ENCODE data around the gene DOCK4. TPM values are rescaled to one million over a fixed set of nuclear protein-coding genes. Genes with fewer than 3 reads are reported as not detected.

Gene DOCK4
- total RNA-seq, 1 experiment from 2014 or later = 20.4 TPM

DNA sequence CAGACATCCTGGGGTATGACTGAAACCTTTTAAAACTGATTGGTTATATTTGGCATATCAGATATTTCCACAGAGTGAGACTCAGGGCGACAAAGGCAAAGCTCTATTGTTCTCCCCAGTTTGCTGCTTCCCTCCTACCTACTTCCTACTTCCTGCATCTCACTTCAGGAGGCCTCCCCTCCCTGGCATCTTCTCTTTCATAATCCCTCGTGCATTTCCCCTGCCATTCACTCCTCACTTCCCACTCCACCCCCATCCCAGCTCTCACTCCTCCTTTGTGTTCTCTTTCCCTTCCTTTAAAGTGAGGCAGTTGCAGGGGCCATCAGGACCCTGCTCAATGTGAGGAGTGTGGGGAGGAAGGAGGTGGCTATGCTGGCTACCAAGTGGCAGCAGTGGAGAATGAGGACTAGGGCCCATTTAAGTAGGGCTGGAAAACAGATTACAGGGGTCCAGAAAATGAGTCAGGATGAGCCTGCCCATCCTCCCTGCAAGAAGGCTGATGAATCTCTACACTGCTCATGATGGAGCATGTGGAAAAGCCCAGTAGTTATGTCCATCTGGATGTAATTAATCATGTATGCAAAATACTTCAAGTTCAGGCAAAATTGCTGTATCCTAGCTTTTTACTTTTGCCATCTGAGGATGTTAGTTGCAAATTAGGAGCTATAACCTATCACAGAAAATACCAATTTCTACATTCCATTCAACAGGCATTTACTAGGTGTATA lies 332.1 kb downstream of the DOCK4 start:
- H3K4me3 Mint-ChIP-seq = no peak overlapping the region
- H3K4me1 Mint-ChIP-seq = peaks cover 49% of the 10 kb centered on the region
- peak overlapping the region; percentile 89 for H3K27ac Mint-ChIP-seq
- ATAC-seq (peak; percentile 62), DNase-seq (ENCODE audit: low spot score) (no peak)
- POLR2A ChIA-PET = no interaction called here
- TF ChIP-seq, protein P1, sequence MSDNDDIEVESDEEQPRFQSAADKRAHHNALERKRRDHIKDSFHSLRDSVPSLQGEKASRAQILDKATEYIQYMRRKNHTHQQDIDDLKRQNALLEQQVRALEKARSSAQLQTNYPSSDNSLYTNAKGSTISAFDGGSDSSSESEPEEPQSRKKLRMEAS (CRISPR knock-in tag; IDR thresholded peaks at IDR 0.05) = no peak
- TF ChIP-seq ETV6 (CRISPR knock-in tag; IDR thresholded peaks at IDR 0.05) (peak; percentile 100), ZNF263 (CRISPR knock-in tag; IDR thresholded peaks at IDR 0.05; ENCODE audit: low read depth) (peak; percentile 76; the same call in 1 of the 2 replicates), EMX1 (CRISPR knock-in tag; IDR thresholded peaks at IDR 0.05) (no peak), TEAD1 (CRISPR knock-in tag; IDR thresholded peaks at IDR 0.05) (peak; percentile 66; the same call in 1 of the 2 replicates)
- H3K9me3 Mint-ChIP-seq = peaks cover 6% of the 10 kb centered on the region; the same call in 1 of the 2 replicates
- CTCF ChIA-PET = interaction anchor here (1.0 to 1.3 kb wide), 2 partner anchors 18 to 21 kb away, joined by 4 to 5 read pairs; no protein-coding TSS in a partner anchor
- peaks cover 15% of the 10 kb centered on the region for H3K36me3 Mint-ChIP-seq
- H3K27me3 Mint-ChIP-seq (ENCODE audit: low read depth) = no peaks in the 10 kb centered on the region

GRCh38 chr7:111873326-111873646 lies 332.9 kb downstream of the DOCK4 start:
- Mint-ChIP-seq H3K27ac (peak overlapping the region; percentile 92), H3K9me3 (peaks cover 6% of the 10 kb centered on the region; the same call in 1 of the 2 replicates), H3K36me3 (peaks cover 16% of the 10 kb centered on the region), H3K27me3 (ENCODE audit: low read depth) (no peaks in the 10 kb centered on the region), H3K4me1 (peaks cover 40% of the 10 kb centered on the region), H3K4me3 (no peak overlapping the region)
- POLR2A ChIA-PET = no interaction called here
- ATAC-seq (peak; percentile 64; the same call in 1 of the 2 replicates), DNase-seq (ENCODE audit: low spot score) (no peak)
- 0 out of 2 replicates have a peak, but pooled peaks have one; percentile 32 for TF ChIP-seq ZNF121 (CRISPR knock-in tag; IDR thresholded peaks at IDR 0.05)
- TF ChIP-seq SP1 (CRISPR knock-in tag; conservative IDR thresholded peaks at IDR 0.05) = no peak
- CTCF ChIA-PET = interaction anchor here (1.0 to 1.3 kb wide), 3 partner anchors 18 to 20 kb away, joined by 4 to 7 read pairs (median 5); no protein-coding TSS in a partner anchor

GRCh38 chr7:111872450-111873325 lies 333.5 kb downstream of the DOCK4 start:
- peak overlapping the region; percentile 92 for H3K27ac Mint-ChIP-seq
- H3K4me3 Mint-ChIP-seq = no peak overlapping the region
- POLR2A ChIA-PET = no interaction called here
- no peak for DNase-seq (ENCODE audit: low spot score)
- peaks cover 6% of the 10 kb centered on the region; the same call in 1 of the 2 replicates for H3K9me3 Mint-ChIP-seq
- H3K27me3 Mint-ChIP-seq (ENCODE audit: low read depth) = no peaks in the 10 kb centered on the region
- H3K4me1 Mint-ChIP-seq = peaks cover 34% of the 10 kb centered on the region
- peaks cover 14% of the 10 kb centered on the region for H3K36me3 Mint-ChIP-seq
- ATAC-seq = peak; percentile 20; the same call in 1 of the 2 replicates
- CTCF ChIA-PET = interaction anchor here (1.3 kb wide), 2 partner anchors 17 to 19 kb away, joined by 4 to 7 read pairs; no protein-coding TSS in a partner anchor
- no peak for TF ChIP-seq OVOL2 (CRISPR knock-in tag; IDR thresholded peaks at IDR 0.05; ENCODE audit: borderline replicate concordance)
- no peak for TF ChIP-seq FOXJ3 (CRISPR knock-in tag; IDR thresholded peaks at IDR 0.05; ENCODE audit: borderline replicate concordance)
- TF ChIP-seq NR1H2 (CRISPR knock-in tag; IDR thresholded peaks at IDR 0.05) = no peak
- no peak for TF ChIP-seq RORB (CRISPR knock-in tag; IDR thresholded peaks at IDR 0.05)
- TF ChIP-seq NR3C1 (CRISPR knock-in tag; conservative IDR thresholded peaks at IDR 0.05; ENCODE audit: low read depth) = no peak
- TF ChIP-seq, protein P2, sequence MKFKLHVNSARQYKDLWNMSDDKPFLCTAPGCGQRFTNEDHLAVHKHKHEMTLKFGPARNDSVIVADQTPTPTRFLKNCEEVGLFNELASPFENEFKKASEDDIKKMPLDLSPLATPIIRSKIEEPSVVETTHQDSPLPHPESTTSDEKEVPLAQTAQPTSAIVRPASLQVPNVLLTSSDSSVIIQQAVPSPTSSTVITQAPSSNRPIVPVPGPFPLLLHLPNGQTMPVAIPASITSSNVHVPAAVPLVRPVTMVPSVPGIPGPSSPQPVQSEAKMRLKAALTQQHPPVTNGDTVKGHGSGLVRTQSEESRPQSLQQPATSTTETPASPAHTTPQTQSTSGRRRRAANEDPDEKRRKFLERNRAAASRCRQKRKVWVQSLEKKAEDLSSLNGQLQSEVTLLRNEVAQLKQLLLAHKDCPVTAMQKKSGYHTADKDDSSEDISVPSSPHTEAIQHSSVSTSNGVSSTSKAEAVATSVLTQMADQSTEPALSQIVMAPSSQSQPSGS (CRISPR knock-in tag; IDR thresholded peaks at IDR 0.05; ENCODE audit: borderline replicate concordance, low read depth) = no peak
- TF ChIP-seq, protein P3, sequence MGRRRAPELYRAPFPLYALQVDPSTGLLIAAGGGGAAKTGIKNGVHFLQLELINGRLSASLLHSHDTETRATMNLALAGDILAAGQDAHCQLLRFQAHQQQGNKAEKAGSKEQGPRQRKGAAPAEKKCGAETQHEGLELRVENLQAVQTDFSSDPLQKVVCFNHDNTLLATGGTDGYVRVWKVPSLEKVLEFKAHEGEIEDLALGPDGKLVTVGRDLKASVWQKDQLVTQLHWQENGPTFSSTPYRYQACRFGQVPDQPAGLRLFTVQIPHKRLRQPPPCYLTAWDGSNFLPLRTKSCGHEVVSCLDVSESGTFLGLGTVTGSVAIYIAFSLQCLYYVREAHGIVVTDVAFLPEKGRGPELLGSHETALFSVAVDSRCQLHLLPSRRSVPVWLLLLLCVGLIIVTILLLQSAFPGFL (CRISPR knock-in tag; IDR thresholded peaks at IDR 0.05; ENCODE audit: borderline replicate concordance) = no peak
- TF ChIP-seq GTF2I (CRISPR knock-in tag; conservative IDR thresholded peaks at IDR 0.05) = no peak
- TF ChIP-seq ZNF671 (CRISPR knock-in tag; IDR thresholded peaks at IDR 0.05) = no peak
- TF ChIP-seq ZBTB43 (CRISPR knock-in tag; IDR thresholded peaks at IDR 0.05) = no peak
- TF ChIP-seq ZNF281 (CRISPR knock-in tag; IDR thresholded peaks at IDR 0.05) = no peak
- TF ChIP-seq, protein P4, sequence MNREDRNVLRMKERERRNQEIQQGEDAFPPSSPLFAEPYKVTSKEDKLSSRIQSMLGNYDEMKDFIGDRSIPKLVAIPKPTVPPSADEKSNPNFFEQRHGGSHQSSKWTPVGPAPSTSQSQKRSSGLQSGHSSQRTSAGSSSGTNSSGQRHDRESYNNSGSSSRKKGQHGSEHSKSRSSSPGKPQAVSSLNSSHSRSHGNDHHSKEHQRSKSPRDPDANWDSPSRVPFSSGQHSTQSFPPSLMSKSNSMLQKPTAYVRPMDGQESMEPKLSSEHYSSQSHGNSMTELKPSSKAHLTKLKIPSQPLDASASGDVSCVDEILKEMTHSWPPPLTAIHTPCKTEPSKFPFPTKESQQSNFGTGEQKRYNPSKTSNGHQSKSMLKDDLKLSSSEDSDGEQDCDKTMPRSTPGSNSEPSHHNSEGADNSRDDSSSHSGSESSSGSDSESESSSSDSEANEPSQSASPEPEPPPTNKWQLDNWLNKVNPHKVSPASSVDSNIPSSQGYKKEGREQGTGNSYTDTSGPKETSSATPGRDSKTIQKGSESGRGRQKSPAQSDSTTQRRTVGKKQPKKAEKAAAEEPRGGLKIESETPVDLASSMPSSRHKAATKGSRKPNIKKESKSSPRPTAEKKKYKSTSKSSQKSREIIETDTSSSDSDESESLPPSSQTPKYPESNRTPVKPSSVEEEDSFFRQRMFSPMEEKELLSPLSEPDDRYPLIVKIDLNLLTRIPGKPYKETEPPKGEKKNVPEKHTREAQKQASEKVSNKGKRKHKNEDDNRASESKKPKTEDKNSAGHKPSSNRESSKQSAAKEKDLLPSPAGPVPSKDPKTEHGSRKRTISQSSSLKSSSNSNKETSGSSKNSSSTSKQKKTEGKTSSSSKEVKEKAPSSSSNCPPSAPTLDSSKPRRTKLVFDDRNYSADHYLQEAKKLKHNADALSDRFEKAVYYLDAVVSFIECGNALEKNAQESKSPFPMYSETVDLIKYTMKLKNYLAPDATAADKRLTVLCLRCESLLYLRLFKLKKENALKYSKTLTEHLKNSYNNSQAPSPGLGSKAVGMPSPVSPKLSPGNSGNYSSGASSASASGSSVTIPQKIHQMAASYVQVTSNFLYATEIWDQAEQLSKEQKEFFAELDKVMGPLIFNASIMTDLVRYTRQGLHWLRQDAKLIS (CRISPR knock-in tag; IDR thresholded peaks at IDR 0.05; ENCODE audit: borderline replicate concordance) = no peak
